ENCODE measurements around the gene KLF12.

GRCh38 chr13:74162135-74162534 is 27.9 kb upstream of the KLF12 start:
- TF ChIP-seq TAF1 (IDR thresholded peaks at IDR 0.05; ENCODE audit: low read depth) (no peak), FOXM1 (IDR thresholded peaks at IDR 0.05; ENCODE audit: borderline replicate concordance, low read depth) (no peak), USF1 (IDR thresholded peaks at IDR 0.05) (no peak), CEBPB (IDR thresholded peaks at IDR 0.05) (no peak), EP300 (IDR thresholded peaks at IDR 0.05; ENCODE audit: borderline replicate concordance) (no peak), RAD21 (IDR thresholded peaks at IDR 0.05; ENCODE audit: low read depth) (no peak), MAX (IDR thresholded peaks at IDR 0.05) (no peak), YY1 (IDR thresholded peaks at IDR 0.05; ENCODE audit: low read depth) (no peak)
